HK-2 (cell line): ENCODE measurements around the gene DAB1.

Experiments
- DNase-seq: peaks from one replicate; pipeline ENCODE4 v3.0.0-alpha.2; 2018; ENCODE audit not compliant: unreplicated experiment

Gene DAB1

GRCh38 chr1:57423656-57424211, at the start of gene DAB1:
Gene DAB1 (minus strand): TSS chr1:57424060. CDS start chr1:57291030, 133,030 bp downstream.
- DNase-seq = no peak

GRCh38 chr1:57473448-57473847, 49.6 kb upstream of the DAB1 start:
- DNase-seq = no peak

DNA sequence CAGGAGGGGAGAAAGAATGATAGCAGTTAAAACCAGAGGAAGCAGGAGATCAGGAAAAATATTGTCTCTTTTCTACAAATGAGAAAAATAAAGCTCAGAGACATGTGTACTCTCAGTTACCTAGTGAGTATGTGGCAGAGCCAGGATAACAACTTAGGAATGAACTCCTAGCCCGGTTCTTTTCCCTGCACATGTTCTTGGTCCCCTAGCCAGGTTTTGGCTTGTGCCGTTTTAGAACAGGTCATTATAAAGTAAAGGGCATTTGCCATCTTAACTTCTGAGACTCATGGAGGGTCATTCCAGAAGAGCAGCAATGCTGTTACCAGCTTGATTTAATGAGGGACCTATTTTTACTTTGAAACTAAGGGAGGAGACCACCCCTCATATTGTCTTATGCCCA, 48.1 kb upstream of the DAB1 start:
- no peak for DNase-seq

GRCh38 chr1:57470036-57470435, 46.2 kb upstream of the DAB1 start:
- DNase-seq = no peak

- DNase-seq = no peak
Measured at GRCh38 chr1:57468641-57469523, 45.0 kb upstream of the DAB1 start.

- no peak for DNase-seq
Measured at GRCh38 chr1:57467830-57468229, 44.0 kb upstream of the DAB1 start.

DNA sequence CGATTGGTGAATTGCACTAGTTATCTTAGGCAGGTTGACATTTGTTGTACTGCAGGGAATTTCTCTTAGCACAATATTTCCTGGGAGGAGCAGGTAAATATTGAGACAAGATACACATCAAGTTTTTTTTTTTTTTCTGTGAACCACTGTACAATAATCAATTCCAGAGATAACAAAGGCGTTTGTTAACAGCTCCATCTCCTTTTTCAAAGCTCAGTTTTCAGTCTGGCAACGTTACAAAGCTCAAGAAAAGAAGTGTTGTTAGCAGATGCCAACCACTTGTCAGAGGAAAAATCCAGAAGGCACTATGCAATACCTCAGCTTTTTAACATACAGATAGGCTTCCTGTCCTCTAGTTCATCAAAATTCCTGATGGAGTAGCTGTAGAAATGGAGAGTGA, 40.9 kb upstream of the DAB1 start:
- no peak for DNase-seq

- no peak for DNase-seq
Measured at GRCh38 chr1:57463343-57463742, 39.5 kb upstream of the DAB1 start.

DNA sequence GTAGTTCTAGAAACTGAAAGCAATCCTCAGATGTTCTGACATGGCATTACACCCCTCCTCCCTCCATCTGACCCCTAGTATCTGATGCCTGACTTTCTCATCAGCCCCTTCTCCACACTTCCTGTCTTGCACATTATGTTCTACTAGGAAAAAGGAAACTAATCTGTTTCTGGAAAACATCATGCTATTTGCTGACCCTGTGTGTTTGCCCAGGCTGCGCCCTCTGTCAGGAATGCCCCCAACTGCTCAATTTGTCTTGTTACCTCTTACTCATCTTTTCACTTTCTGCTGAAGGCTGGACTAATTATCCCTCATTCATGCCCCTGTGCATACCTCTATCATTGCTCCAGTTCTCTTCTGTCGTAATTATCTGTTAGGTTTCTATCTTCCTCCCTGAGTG, 37.5 kb upstream of the DAB1 start:
- DNase-seq = no peak

DNA sequence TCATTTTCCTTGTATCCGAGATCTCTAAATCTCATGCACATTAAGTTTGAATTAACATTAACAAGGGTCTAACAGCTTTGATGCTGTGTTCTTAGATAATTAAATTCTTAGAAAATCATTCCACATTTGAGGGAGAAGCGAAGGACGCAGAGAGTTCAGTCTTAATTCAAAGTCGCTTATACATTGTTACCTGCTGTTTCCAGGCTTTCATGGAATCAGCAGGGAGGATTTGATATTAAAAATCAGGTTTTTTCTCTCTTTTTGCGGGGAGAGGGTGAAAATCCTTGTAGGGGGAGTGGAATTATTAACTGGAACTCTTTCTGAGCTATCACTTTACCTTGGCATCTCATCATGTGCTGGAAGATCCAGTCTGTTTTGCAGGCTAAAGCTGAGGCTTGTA, 27.7 kb upstream of the DAB1 start:
- DNase-seq = no peak

- DNase-seq = no peak
Measured at GRCh38 chr1:57450981-57451380, 27.1 kb upstream of the DAB1 start.

- DNase-seq = no peak
Measured at GRCh38 chr1:57447551-57447950, 23.7 kb upstream of the DAB1 start.

GRCh38 chr1:57443004-57443403, 19.1 kb upstream of the DAB1 start:
- DNase-seq = no peak

DNA sequence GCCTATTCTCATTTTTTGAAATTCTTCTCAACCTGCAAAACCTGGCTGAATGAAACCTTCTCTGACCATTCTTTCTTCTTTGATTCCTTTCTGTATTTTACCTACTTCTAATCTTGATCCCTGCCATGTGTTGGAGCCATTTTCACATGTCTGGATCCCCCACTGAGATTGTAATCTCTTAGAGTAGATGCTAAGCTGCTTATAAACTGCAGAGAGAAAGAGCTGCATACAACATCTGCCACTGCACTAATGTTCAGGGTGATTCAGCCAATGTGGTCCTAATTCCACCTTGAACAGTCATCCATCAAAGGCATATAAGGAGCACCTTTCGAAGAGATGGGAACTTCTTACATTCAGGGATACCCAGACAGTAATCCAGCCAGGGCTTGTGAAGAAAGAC, 16.2 kb upstream of the DAB1 start:
- DNase-seq = no peak

- no peak for DNase-seq
Measured at GRCh38 chr1:57431400-57431799, 7.5 kb upstream of the DAB1 start.

DNA sequence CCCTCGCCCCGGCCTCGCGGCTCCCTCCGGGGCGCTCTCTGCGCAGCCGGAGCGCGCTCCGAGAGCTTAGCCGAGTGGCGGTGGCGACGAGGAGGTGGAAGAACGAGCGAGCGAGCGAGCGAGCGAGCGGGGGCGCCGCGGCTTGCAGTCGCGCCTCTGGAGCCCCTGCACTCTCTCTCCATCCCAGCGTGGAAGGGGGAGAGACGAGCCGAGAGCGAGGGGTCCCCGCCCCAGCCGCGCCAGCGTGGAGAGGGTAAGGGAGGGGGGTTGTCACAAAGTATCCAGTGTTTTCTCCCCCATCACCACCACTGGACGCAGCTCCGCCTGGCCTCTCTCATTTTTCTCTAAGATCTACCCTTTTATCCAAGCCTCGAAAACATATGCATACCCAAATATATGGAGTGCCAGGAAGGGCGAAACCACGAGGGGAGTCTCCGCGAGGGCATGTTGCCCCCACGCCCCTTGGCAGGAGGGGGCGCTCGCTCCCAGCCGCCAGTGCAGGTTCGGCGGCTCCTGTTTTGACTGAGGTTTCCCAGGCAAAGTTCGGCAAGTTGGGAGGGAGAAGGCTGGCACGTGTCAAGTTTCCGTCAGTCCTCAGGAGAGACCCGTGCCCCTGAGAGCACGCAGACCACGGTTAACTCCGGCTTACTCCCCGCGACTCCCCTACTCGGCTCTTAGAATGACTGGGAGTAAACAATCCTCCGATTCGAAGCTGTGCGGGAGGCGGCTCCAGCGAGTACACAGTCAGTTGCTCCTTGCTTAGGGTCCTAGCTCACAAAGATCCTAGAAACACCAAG, 569 bp upstream of the DAB1 start:
- no peak for DNase-seq

- DNase-seq = no peak
Measured at GRCh38 chr1:57423135-57423655, 665 bp downstream of the DAB1 start.

DNA sequence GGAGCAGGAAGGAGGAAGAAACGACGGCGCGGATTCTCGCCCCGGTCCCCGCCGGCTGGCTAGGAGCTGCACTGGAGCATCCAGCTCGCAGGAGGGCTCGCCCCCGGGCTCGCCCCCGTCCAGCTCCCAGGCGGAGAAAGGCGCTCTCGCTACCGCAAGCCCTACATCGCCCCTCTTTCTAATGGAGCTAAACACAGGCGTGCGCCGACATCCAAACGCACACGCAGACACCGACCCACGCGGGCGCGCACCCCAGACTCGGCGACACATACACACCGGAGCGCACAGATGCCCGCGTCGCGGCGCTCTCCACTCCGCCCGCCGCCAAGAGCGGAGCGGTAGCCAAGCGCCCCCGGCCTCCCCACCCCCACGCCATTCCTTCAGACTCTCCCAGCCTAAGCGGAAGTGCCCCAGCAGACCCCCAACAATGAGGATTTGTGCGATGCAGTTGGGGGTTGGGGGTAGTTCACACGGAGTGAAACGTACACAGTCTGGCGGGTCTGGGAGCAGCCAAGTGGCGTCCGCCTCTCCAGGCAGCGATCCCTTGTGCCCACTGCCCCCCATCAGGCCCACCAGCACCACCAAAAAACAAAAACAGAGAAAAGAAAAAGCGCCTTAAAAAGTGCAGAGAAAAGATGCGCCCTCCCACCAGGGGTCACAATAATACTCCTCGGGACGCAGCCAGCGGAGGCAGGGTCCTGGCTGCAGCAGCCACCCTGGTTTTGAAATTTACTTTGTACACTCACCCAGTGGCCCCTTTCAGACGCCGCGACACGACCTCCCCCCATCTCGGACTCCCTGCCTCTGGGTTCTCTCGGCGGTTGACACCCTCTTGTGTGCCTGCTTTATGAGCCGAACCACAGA, 1.4 kb downstream of the DAB1 start:
- DNase-seq = no peak

- DNase-seq = no peak
Measured at GRCh38 chr1:57421806-57422205, 2.1 kb downstream of the DAB1 start.

DNA sequence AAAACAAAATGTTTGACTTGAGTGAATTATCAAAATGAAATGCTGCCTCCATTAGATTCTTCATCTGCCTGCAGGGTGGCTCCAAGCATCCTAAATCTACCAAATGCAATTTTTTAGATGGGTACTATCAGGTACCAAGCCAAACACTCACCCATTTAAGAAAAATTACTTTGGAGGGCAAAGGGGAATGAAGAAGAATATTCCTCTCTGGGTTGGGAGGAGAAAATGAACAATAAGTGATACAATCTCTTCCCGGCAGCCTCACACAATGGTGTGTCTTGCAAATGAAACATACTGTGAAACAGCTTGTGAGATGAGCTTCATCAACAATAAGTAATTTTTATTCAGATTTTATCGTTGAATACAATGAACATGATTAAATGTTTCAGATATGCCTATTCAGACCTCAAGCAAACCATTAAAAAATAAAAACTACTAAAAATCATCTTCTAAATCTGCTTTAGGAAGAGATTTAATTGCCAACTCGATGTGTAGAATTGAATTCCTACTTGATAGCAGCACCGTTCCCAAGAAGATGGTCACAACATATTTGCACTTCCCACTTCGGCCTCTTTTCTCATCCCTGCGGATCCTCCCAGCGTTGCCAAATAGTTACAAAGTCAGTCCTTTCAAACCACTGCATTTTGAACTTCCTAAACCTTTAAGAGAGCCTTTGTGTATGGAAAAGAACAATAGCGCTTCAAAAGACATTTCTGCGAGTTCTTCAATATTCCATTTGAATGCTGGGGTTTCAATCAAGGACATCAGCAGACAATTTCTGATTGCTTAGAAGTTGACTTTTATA, 2.7 kb downstream of the DAB1 start:
- DNase-seq = no peak

DNA sequence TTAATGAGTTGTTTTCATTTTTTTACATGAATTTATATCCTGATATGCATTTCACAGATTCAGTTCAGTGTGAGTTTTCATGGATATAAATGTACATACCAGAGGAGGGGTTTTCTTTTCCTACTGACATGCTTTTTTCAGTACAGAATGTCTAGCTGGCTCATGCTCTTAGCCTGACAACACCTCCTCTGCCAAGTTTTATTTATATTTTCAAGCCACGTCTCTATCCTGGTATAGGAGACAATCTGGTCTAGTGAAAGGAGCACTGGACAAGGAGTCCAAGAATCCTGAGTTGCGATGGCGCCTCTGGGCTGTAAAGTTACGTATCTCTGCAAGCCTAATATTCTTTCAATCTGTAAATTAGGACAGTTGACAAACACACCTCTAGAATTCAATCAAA, 4.9 kb downstream of the DAB1 start:
- no peak for DNase-seq
